ENCODE results near the gene ARFGEF2. TPM values are rescaled to one million over a fixed set of nuclear protein-coding genes. Genes with fewer than 3 reads are reported as not detected.

ARFGEF2 gene
- total and polyA plus RNA-seq, 2 donors (not counting 3 experiments of a cell fraction or from before 2014, with no cell fraction given): 12.7 to 32.6 TPM

- Histone ChIP-seq H3K9ac (replicated peaks; ENCODE audit: extremely low read depth, insufficient read depth, low read length) (no peak overlapping the region), H3K27ac (ENCODE audit: insufficient read depth, low read depth, low read length) (no peak overlapping the region), H2AFZ (ENCODE audit: low read depth, low read length) (no peak overlapping the region), H3K4me3 (replicated peaks in 1 of 3; ENCODE audit: insufficient read depth in 1 of 3, low read depth in 1 of 3, low read length in 3 of 3) (no peak overlapping the region), H3K79me2 (ENCODE audit: control insufficient read depth, insufficient read depth, low read length) (peaks cover 4% of the 10 kb centered on the region), H3K9me3 (replicated peaks; ENCODE audit: control insufficient read depth, insufficient read depth, low read length) (no peaks in the 10 kb centered on the region), H3K4me2 (ENCODE audit: insufficient read depth, low read length) (no peak overlapping the region), H4K20me1 (replicated peaks; ENCODE audit: control insufficient read depth, extremely low read depth, insufficient read depth, low read length) (no peaks in the 10 kb centered on the region), H3K4me1 (ENCODE audit: control insufficient read depth, extremely low read depth, insufficient read depth, low read length) (peaks cover 10% of the 10 kb centered on the region), H3K27me3 (ENCODE audit: control insufficient read depth in 2 of 2, insufficient read depth in 2 of 2, low read length in 2 of 2) (no peaks in the 10 kb centered on the region), H3K9me1 (replicated peaks; ENCODE audit: control insufficient read depth, extremely low read depth, insufficient read depth, low read length) (no peaks in the 10 kb centered on the region), H3K36me3 (ENCODE audit: control insufficient read depth in 2 of 2, extremely low read depth in 1 of 2, insufficient read depth in 2 of 2, low read length in 2 of 2) (peaks cover 8 to 11% of the 10 kb centered on the region in 2 experiments)
- ChIA-PET CTCF (no interaction called here), POLR2A (no interaction called here)
- DNase-seq (ENCODE audit: low read depth, low spot score): no peak
- intact Hi-C loops (cut with micrococcal nuclease) (no loop called here), dilution Hi-C loops (cut with MboI; ENCODE audit: extremely low pct_ligation_motif_present, low sequenced_read_pairs) (no loop called here)
- no peak for FAIRE-seq
- no TSS peak for BruUV-seq (replicated peaks)
- no peak for TF ChIP-seq POLR2AphosphoS5 (IDR thresholded peaks at IDR 0.05; ENCODE audit: insufficient read depth, low read depth, low read length)
- TF ChIP-seq EZH2 (IDR thresholded peaks at IDR 0.05; ENCODE audit: borderline replicate concordance, low read depth, low read length, severe bottlenecking): no peak
- no peak for TF ChIP-seq GATA2 (IDR thresholded peaks at IDR 0.05; ENCODE audit: insufficient read depth, insufficient read length, low read depth, low read length)
- no peak for TF ChIP-seq CTCF (IDR thresholded peaks at IDR 0.05; ENCODE audit: extremely low read depth in 1 of 2, insufficient read depth in 1 of 2, low read depth in 1 of 2, low read length in 2 of 2)
- no peak for TF ChIP-seq JUN (IDR thresholded peaks at IDR 0.05; ENCODE audit: borderline replicate concordance, insufficient read depth, insufficient read length, low read depth)
- no peak for TF ChIP-seq POLR2A (IDR thresholded peaks at IDR 0.05; ENCODE audit: low read depth, low read length)
- no peak for TF ChIP-seq MAX (IDR thresholded peaks at IDR 0.05; ENCODE audit: insufficient read depth, insufficient read length)
- TF ChIP-seq FOS (IDR thresholded peaks at IDR 0.05; ENCODE audit: borderline replicate concordance, insufficient read depth, low read length): no peak
- TF ChIP-seq MYC (IDR thresholded peaks at IDR 0.05; ENCODE audit: low read depth, low read length): no peak
These were observed 37.2 kb downstream of the ARFGEF2 start for GRCh38 chr20:48958743-48959142.
